Neuronal stem cell (in vitro differentiated cells): ENCODE data around the gene LACRT.
A peak's percentile ranks its signal among the peaks of the same experiment; 100 is the strongest.

ENCODE experiments used
- DNase-seq: peaks from one replicate; pipeline ENCODE4 v3.0.0-alpha.2; 2013; ENCODE audit warnings: low spot score
- H2AFZ ChIP-seq: one replicate; pipeline ENCODE4 v1.6.1; 2013; ENCODE audit warnings: mild to moderate bottlenecking, low read length, inconsistent platforms
- H2AK5ac ChIP-seq: 2 replicates; pipeline ENCODE4 v1.6.1; 2013; ENCODE audit warnings: low read depth, mild to moderate bottlenecking, inconsistent platforms, low read length, moderate library complexity, mixed read lengths
- H2BK120ac ChIP-seq: 2 replicates; pipeline ENCODE4 v1.6.1; 2013; ENCODE audit warnings: low read depth, mild to moderate bottlenecking, inconsistent platforms, low read length, moderate library complexity, mixed read lengths
- H2BK12ac ChIP-seq: one replicate; pipeline ENCODE4 v1.6.1; 2013; ENCODE audit warnings: low read length, inconsistent platforms
- H2BK15ac ChIP-seq: 2 replicates; pipeline ENCODE4 v1.6.1; 2013; ENCODE audit warnings: mild to moderate bottlenecking, low read length, inconsistent platforms, mixed read lengths
- H2BK5ac ChIP-seq: one replicate; pipeline ENCODE4 v1.6.1; 2013; ENCODE audit warnings: inconsistent platforms, mild to moderate bottlenecking, low read length, moderate library complexity
- H3K14ac ChIP-seq: one replicate; pipeline ENCODE4 v1.6.1; 2013; ENCODE audit warnings: low read length, inconsistent platforms
- H3K18ac ChIP-seq: 2 replicates; pipeline ENCODE4 v1.6.1; 2013; ENCODE audit warnings: low read length, inconsistent platforms
- H3K23ac ChIP-seq: 2 replicates; pipeline ENCODE4 v1.6.1; 2013; ENCODE audit warnings: low read depth, mild to moderate bottlenecking, mixed read lengths, low read length, inconsistent platforms; ENCODE audit not compliant: poor library complexity
- H3K27ac ChIP-seq: replicated peaks from 3 replicates; pipeline ENCODE4 v1.5.1; 2013; ENCODE audit warnings: low read length, inconsistent platforms
- H3K27me3 ChIP-seq, 3 experiments: 2 replicates each; pipeline ENCODE4 v1.6.1; 2013; ENCODE audit warnings: low read length in 3 of 3, mild to moderate bottlenecking in 2 of 3, inconsistent platforms in 1 of 3, low read depth in 1 of 3, mixed read lengths in 1 of 3, moderate library complexity in 1 of 3; ENCODE audit not compliant: control insufficient read depth in 3 of 3, insufficient read depth in 3 of 3
- H3K36me3 ChIP-seq, 2 donors: replicated peaks in 1 of 2; 2 replicates each; pipeline ENCODE4 v1.6.1; 2013; ENCODE audit warnings: low read length in 2 of 2; ENCODE audit not compliant: control insufficient read depth in 2 of 2, insufficient read depth in 2 of 2
- H3K4ac ChIP-seq: 2 replicates; pipeline ENCODE4 v1.6.1; 2013; ENCODE audit warnings: inconsistent platforms, mild to moderate bottlenecking, low read length, moderate library complexity
- H3K4me1 ChIP-seq, 2 donors: 1 replicate in 1 of 2; 2 replicates in 1 of 2; pipeline ENCODE4 v1.6.1; 2013; ENCODE audit warnings: low read length in 2 of 2, low read depth in 1 of 2; ENCODE audit not compliant: control insufficient read depth in 2 of 2, insufficient read depth in 1 of 2
- H3K4me2 ChIP-seq: one replicate; pipeline ENCODE4 v1.6.1; 2013; ENCODE audit warnings: mild to moderate bottlenecking, low read length, inconsistent platforms; ENCODE audit not compliant: insufficient read depth, poor library complexity, severe bottlenecking
- H3K4me3 ChIP-seq, 2 donors: 2 replicates each; pipeline ENCODE4 v1.5.1; 2013; ENCODE audit warnings: low read length in 2 of 2, mild to moderate bottlenecking in 2 of 2, inconsistent platforms in 1 of 2, moderate library complexity in 1 of 2
- H3K79me1 ChIP-seq: one replicate; pipeline ENCODE4 v1.6.1; 2013; ENCODE audit warnings: low read depth, mild to moderate bottlenecking, inconsistent platforms, low read length, moderate library complexity
- H3K9ac ChIP-seq: one replicate; pipeline ENCODE4 v1.6.1; 2013; ENCODE audit warnings: mild to moderate bottlenecking, low read depth, low read length, inconsistent platforms; ENCODE audit not compliant: poor library complexity
- H3K9me3 ChIP-seq, 2 donors: replicated peaks in 1 of 2; 2 replicates each; pipeline versions ENCODE3 to v1.6.1; 2013; ENCODE audit warnings: low read length in 2 of 2, mild to moderate bottlenecking in 2 of 2, inconsistent platforms in 1 of 2, low read depth in 1 of 2, mixed read lengths in 1 of 2, moderate library complexity in 1 of 2; ENCODE audit not compliant: control insufficient read depth in 2 of 2, insufficient read depth in 1 of 2
- H4K8ac ChIP-seq: one replicate; pipeline ENCODE4 v1.6.1; 2013; ENCODE audit warnings: low read depth, mild to moderate bottlenecking, inconsistent platforms, low read length, moderate library complexity
- H4K91ac ChIP-seq: one replicate; pipeline ENCODE4 v1.6.1; 2013; ENCODE audit warnings: low read length, low read depth, mild to moderate bottlenecking, inconsistent platforms; ENCODE audit not compliant: poor library complexity
- WGBS, 2 donors: extraction: QIAGEN DNeasy Blood & Tissue Kit; methylation state at CpG; one replicate each; pipeline ENCODE4 v1.1.7; 2013; ENCODE audit warnings: missing lambda C conversion rate in 2 of 2, mixed read lengths in 1 of 2; ENCODE audit not compliant: insufficient read length in 2 of 2, insufficient replicate concordance in 1 of 2; ENCODE audit errors: extremely low coverage in 2 of 2; 5-methylcytosine and 5-hydroxymethylcytosine counted together

Gene LACRT

GRCh38 chr12:54584128-54584527, 50.6 kb downstream of the LACRT start:
- H2BK120ac ChIP-seq, result no peak overlapping the region
- peak overlapping the region; percentile 13 for H2BK5ac ChIP-seq
- no peak overlapping the region for H4K8ac ChIP-seq
- no peak overlapping the region for H3K27ac ChIP-seq
- no peak overlapping the region for H3K14ac ChIP-seq
- H3K4me2 ChIP-seq, result no peak overlapping the region
- no peak overlapping the region for H2AFZ ChIP-seq
- H3K27me3 ChIP-seq, result peaks cover 0 to 49% (median 6%) of the 10 kb centered on the region in 3 experiments
- DNase-seq, result no peak
- H2AK5ac ChIP-seq, result peak overlapping the region; percentile 67
- H2BK12ac ChIP-seq, result no peak overlapping the region
- H2BK15ac ChIP-seq, result no peak overlapping the region
- H3K18ac ChIP-seq, result peak overlapping the region; percentile 7
- H3K4me1 ChIP-seq, result peaks cover 0 to 30% of the 10 kb centered on the region in 2 donors
- H3K9me3 ChIP-seq, result no peaks in the 10 kb centered on the region
- H4K91ac ChIP-seq, result no peak overlapping the region
- H3K23ac ChIP-seq, result no peak overlapping the region
- H3K9ac ChIP-seq, result peak overlapping the region; percentile 24
- H3K79me1 ChIP-seq, result no peaks in the 10 kb centered on the region
- no peaks in the 10 kb centered on the region for H3K36me3 ChIP-seq
- WGBS, 2 donors, result no CpG with 5 or more reads among the region's 9 CpGs
- H3K4ac ChIP-seq, result no peak overlapping the region
- no peak overlapping the region for H3K4me3 ChIP-seq

GRCh38 chr12:54583726-54584125, 51.0 kb downstream of the LACRT start:
- no peaks in the 10 kb centered on the region for H3K36me3 ChIP-seq
- H3K9ac ChIP-seq, result peak overlapping the region; percentile 24
- H2BK12ac ChIP-seq, result no peak overlapping the region
- no peaks in the 10 kb centered on the region for H3K9me3 ChIP-seq
- H2BK5ac ChIP-seq, result peak overlapping the region; percentile 13
- H4K8ac ChIP-seq, result no peak overlapping the region
- no peak overlapping the region for H2BK120ac ChIP-seq
- peak overlapping the region; percentile 48 for H3K18ac ChIP-seq
- no peak overlapping the region for H2AFZ ChIP-seq
- no peak overlapping the region for H3K14ac ChIP-seq
- H2BK15ac ChIP-seq, result no peak overlapping the region
- DNase-seq, result no peak
- H3K4me3 ChIP-seq, result no peak overlapping the region
- no peak overlapping the region for H3K4ac ChIP-seq
- peaks cover 0 to 27% of the 10 kb centered on the region in 2 donors for H3K4me1 ChIP-seq
- no peaks in the 10 kb centered on the region for H3K79me1 ChIP-seq
- H3K27ac ChIP-seq, result no peak overlapping the region
- no CpG with 5 or more reads among the region's 4 CpGs for WGBS, 2 donors
- no peak overlapping the region for H4K91ac ChIP-seq
- no peak overlapping the region for H3K23ac ChIP-seq
- H2AK5ac ChIP-seq, result peak overlapping the region; percentile 67
- H3K4me2 ChIP-seq, result no peak overlapping the region
- H3K27me3 ChIP-seq, result peaks cover 0 to 45% (median 3%) of the 10 kb centered on the region in 3 experiments

GRCh38 chr12:54581412-54581811, 53.3 kb downstream of the LACRT start:
- H4K8ac ChIP-seq, result no peak overlapping the region
- no peak overlapping the region for H3K4me2 ChIP-seq
- no peak for DNase-seq
- no peak overlapping the region for H2BK5ac ChIP-seq
- no peak overlapping the region for H2AFZ ChIP-seq
- H3K18ac ChIP-seq, result no peak overlapping the region
- H3K27ac ChIP-seq, result no peak overlapping the region
- H4K91ac ChIP-seq, result no peak overlapping the region
- no peaks in the 10 kb centered on the region for H3K79me1 ChIP-seq
- WGBS, 2 donors, result no CpG with 5 or more reads among the region's 6 CpGs
- H3K27me3 ChIP-seq, result peaks cover 0 to 24% (median 0%) of the 10 kb centered on the region in 3 experiments
- H3K14ac ChIP-seq, result no peak overlapping the region
- no peaks in the 10 kb centered on the region for H3K36me3 ChIP-seq
- H2AK5ac ChIP-seq, result no peak overlapping the region
- H3K4ac ChIP-seq, result no peak overlapping the region
- peaks cover 0 to 19% of the 10 kb centered on the region in 2 donors for H3K4me1 ChIP-seq
- no peaks in the 10 kb centered on the region for H3K9me3 ChIP-seq
- no peak overlapping the region for H2BK12ac ChIP-seq
- H3K23ac ChIP-seq, result no peak overlapping the region
- H2BK120ac ChIP-seq, result no peak overlapping the region
- H3K9ac ChIP-seq, result no peak overlapping the region
- H2BK15ac ChIP-seq, result no peak overlapping the region
- no peak overlapping the region for H3K4me3 ChIP-seq
